GM21423 (cell line): ENCODE data around the gene RCOR1.
"Not testable (repeated sequence)": the region's sequence is repeated elsewhere in the genome, so short reads cannot be mapped to it uniquely, and the experiment has no call there.

ENCODE experiments used
- ATAC-seq: cut with Tn5 transposase; IDR thresholded peaks from one replicate; pipeline ENCODE4 v1.9.1; 2021; ENCODE audit warnings: mild to moderate bottlenecking, moderate library complexity; ENCODE audit not compliant: unreplicated experiment

RCOR1 gene

GRCh38 chr14:102590667-102591099, 1.8 kb upstream of the RCOR1 start:
- no peak for ATAC-seq

- ATAC-seq = peak; percentile 0
Measured at GRCh38 chr14:102591372-102591943, 991 bp upstream of the RCOR1 start.

GRCh38 chr14:102592763-102593060, 263 bp downstream of the RCOR1 start:
- peak; percentile 4 for ATAC-seq

GRCh38 chr14:102593061-102593824, 794 bp downstream of the RCOR1 start:
- peak; percentile 14 for ATAC-seq

GRCh38 chr14:102593825-102594137, 1.3 kb downstream of the RCOR1 start:
- ATAC-seq = no peak

GRCh38 chr14:102594514-102595175, 2.2 kb downstream of the RCOR1 start:
- ATAC-seq = peak; percentile 21

GRCh38 chr14:102601378-102601925, 9.0 kb downstream of the RCOR1 start:
- no peak for ATAC-seq

GRCh38 chr14:102602421-102603292, 10.2 kb downstream of the RCOR1 start:
- no peak for ATAC-seq

- no peak for ATAC-seq
Measured at GRCh38 chr14:102603293-102603907, 11.0 kb downstream of the RCOR1 start.

GRCh38 chr14:102604183-102604582, 11.7 kb downstream of the RCOR1 start:
- ATAC-seq = no peak

GRCh38 chr14:102605029-102605428, 12.6 kb downstream of the RCOR1 start:
- ATAC-seq = no peak

GRCh38 chr14:102606296-102606695, 13.8 kb downstream of the RCOR1 start:
- peak; percentile 38 for ATAC-seq

- ATAC-seq = peak; percentile 66
Measured at GRCh38 chr14:102608064-102608446, 15.6 kb downstream of the RCOR1 start.

GRCh38 chr14:102610968-102611811, 18.7 kb downstream of the RCOR1 start:
- ATAC-seq = no peak

GRCh38 chr14:102616318-102616717, 23.9 kb downstream of the RCOR1 start:
- ATAC-seq = no peak

GRCh38 chr14:102616799-102617198, 24.4 kb downstream of the RCOR1 start:
- ATAC-seq = no peak

- ATAC-seq = not testable (repeated sequence)
Measured at GRCh38 chr14:102619012-102619411, 26.6 kb downstream of the RCOR1 start.

GRCh38 chr14:102620413-102620812, 28.0 kb downstream of the RCOR1 start:
- no peak for ATAC-seq

GRCh38 chr14:102622262-102622885, 29.9 kb downstream of the RCOR1 start:
- ATAC-seq = no peak
